ENCODE results near the gene FCGBP.
A peak's percentile ranks its signal among the peaks of the same experiment; 100 is the strongest.

FCGBP gene

DNA sequence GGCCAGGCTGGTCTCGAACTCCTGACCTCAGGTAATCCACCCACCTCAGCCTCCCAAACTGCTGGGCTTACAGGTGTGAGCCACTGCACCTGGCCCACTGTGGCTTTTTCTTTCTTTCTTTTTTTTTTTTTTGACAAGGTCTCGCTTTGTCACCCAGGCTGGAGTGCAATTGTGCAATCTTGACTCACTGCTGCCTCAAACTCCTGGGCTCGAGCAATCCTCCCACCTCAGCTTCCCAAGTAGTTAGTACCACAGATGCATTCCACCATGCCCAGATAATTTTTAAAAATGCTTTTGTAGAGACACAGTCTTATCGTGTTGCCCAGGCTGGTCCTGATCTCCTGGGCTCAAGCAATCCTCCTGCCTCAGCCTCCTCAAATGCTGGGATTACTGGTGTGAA is 12.1 kb upstream of the FCGBP start:
- no peak for DNase-seq (ENCODE audit: low read depth)

DNA sequence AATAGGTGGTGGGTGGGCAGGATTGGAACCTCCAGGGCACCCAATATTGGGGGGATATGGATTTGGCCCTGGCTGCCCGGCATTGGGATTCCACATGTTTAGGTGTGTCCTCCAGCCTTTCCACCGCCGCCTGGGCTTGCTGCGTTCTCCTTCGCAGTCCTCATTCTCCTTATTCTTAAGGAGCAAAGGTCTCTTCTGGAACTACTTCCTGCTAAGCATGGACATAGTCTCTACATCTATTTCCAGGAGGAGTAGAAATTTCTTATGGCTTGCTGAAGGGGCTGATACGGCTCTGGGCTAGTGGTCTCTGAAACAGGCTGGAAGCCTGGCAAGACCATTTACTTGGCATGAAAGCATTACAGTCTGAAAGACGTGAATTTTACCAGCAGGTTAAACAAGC is 9.2 kb upstream of the FCGBP start:
- DNase-seq (ENCODE audit: low read depth) = no peak

DNA sequence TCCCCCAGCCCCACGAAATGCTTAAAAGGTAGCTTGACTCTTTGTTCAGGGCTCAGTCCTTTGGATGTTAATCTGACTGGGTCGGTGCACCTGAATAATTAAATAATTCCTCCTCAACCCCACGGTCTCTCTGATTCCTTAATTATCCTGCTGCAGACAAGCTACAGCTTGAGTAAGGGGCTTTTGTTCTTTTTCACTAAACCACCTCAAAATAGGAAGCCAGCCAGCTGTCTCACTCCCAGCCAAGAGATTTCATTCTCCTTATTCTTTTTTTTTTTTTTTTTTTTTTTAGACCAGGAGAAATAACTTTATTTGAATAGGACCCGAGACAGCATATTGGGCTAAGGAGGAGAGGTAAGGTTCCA is 7.9 kb upstream of the FCGBP start:
- no peak for DNase-seq (ENCODE audit: low read depth)

- DNase-seq (ENCODE audit: low read depth) = peak; percentile 61
Measured at GRCh38 chr19:39941615-39942365, 7.4 kb upstream of the FCGBP start.

- DNase-seq (ENCODE audit: low read depth) = peak; percentile 25
Measured at GRCh38 chr19:39941151-39941550, 6.7 kb upstream of the FCGBP start.

- DNase-seq (ENCODE audit: low read depth) = no peak
Measured at GRCh38 chr19:39940221-39940833, 5.9 kb upstream of the FCGBP start.

GRCh38 chr19:39939556-39939955 is 5.1 kb upstream of the FCGBP start:
- DNase-seq (ENCODE audit: low read depth) = no peak

GRCh38 chr19:39937787-39938186 is 3.4 kb upstream of the FCGBP start:
- no peak for DNase-seq (ENCODE audit: low read depth)

- peak; percentile 19 for DNase-seq (ENCODE audit: low read depth)
Measured at GRCh38 chr19:39937094-39937720, 2.8 kb upstream of the FCGBP start.

DNA sequence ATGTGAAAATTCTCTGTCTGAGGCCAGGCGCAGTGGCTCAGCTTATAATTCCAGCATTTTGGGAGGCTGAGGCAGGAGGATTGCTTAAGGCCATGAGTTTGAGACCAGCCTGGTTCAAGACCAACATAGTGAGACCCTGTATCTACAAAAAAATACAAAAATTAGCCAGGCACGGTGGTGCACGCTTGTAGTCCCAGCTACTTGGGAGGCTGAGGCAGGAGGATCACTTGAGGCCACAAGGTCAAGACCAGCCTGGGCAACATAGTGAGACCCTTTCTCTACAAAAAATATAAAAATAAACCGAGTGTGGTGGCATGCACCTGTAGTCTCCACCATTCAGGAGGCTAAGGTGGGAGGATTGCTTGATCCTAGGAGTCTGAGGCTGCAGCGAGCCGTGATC is 2.2 kb upstream of the FCGBP start:
- no peak for DNase-seq (ENCODE audit: low read depth)

- no peak for DNase-seq (ENCODE audit: low read depth)
Measured at GRCh38 chr19:39936020-39936419, 1.6 kb upstream of the FCGBP start.

DNA sequence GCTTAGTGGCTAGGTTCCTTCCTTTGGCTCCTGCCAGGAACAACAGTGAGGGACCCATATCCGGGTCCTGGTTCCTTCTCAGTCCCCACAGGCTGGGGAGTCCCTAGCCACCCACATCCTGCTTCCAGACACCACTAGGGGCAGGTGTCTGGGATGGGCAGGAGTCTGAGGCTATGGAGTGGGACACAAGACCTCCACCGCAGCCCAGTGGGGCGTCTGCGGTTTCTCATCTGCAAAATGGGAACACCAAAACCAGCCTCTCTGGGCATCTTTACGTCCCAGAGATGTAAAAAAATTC is 879 bp upstream of the FCGBP start:
- no peak for DNase-seq (ENCODE audit: low read depth)

DNA sequence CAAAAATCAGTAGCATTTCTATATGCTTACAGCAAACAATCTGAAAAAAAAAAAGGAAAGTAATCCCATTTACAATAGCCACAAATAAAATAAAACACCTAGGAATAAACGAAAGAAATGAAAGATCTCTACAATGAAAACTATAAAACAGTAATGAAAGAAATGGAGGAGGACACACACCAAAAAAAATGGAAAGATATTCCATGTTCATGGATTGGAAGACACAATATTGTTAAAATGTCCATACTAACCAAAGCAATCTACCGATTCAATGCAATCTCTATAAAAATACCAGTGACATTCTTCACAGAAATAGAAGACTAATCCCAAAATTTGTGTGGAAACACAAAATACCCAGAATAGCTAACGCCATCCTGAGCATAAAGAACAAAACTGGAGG is 4.7 kb downstream of the FCGBP start:
- no peak for DNase-seq (ENCODE audit: low read depth)

GRCh38 chr19:39928357-39928725 is 6.1 kb downstream of the FCGBP start:
- no peak for DNase-seq (ENCODE audit: low read depth)

DNA sequence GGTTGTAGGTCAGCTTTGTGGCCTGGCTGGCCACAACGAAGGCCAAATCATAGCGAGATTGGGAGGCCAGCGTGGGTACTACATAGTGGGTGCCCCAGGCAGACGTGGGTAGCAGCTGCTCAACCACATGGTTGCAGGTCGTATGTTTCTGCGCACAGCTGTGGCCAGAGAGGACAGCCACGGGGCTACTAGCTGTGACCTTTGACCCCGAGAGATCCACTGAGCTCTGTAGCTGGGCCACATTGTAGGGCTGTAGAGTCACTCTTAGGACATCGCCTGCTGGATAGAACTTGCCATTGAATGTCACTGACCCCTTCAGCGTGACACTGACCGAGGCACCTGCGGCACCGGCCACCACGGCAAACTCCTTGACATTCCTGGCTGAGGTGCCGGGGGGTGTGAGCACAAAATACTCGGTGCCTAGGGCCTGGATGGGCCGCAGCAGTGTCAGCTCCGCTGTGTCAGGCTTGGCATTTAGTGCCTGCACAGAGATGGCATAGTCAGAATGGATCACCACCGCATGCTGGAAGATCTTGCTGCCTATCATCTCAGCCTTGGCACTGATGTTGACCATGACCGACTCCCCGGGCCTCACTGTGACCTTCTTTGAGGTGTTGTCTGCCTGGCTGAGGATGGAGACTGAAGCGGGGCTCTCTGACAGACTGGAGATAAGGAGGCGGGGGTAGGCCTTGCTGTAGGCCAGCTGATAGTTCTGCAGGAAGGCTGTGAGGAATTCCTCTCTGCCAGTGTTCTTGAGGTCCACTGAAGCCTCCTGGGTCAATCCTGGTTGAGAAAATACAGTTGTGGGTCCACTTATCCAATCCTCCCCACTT is 6.7 kb downstream of the FCGBP start:
- no peak for DNase-seq (ENCODE audit: low read depth)

GRCh38 chr19:39927076-39927475 is 7.4 kb downstream of the FCGBP start:
- no peak for DNase-seq (ENCODE audit: low read depth)

DNA sequence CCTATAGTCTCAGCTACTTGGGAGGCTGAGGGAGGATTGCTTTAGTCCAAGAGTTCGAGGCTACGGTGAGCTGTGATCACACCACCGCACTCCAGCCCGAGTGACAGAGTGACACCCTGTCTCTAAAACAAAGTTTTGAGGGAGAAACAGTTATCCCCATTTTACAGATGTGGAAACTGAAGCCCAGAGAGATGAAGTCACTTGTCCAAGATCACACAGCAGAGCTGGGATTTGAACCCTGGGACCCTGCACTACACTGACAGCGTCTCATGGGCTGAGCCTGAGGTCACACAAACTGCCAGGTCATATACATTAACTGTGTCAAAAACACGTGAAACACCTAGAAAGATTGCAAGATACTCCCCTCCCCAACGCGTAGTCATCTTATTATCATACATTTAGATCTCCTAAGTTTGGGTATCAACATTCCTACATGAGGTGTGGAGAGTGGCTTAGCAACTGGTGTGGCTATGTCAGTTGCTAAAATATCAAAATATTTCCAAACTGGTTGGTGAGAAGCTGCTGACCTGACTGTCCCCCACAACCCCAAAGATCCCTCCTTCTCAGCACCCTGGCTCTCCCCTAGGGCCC is 8.2 kb downstream of the FCGBP start:
- DNase-seq (ENCODE audit: low read depth) = no peak

DNA sequence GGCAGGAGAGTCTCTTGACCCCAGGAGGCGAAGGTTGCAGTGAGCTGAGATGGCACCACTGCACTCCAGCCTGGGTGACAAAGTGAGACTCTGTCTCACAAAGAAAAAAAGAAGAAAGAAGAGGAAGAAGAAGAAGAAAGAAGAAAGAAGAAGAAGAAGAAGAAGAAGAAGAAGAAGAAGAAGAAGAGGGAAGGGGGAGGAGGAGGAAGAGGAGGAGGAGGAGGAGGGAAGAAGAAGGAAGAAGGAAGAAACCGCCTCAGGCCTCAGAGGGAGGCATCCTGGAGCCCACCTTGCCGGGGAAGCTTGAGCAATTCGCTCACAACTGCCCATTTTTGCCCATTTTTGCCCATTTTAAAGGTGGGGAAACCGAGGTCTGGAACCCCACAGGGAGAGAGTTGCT is 9.5 kb downstream of the FCGBP start:
- no peak for DNase-seq (ENCODE audit: low read depth)

DNA sequence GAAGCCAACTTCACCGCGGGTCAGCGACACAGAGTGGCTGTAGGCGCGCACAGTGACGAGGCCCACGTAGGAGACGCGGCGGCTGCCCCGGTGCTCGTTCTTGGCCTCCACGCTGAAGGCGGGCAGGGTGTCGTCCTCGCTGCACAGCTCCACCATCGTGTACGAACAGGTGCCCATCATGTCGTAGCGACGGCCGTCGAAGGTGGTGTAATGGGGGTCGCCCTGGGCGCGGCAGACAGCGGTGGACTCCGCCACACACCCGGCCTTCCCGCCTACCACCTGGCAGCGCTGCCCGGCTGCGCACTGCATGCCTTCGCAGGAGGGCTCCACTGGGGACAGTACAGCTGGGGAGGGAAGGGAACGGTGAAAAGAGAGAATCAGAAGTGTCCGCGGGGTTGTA is 10.0 kb downstream of the FCGBP start:
- DNase-seq (ENCODE audit: low read depth) = no peak

DNA sequence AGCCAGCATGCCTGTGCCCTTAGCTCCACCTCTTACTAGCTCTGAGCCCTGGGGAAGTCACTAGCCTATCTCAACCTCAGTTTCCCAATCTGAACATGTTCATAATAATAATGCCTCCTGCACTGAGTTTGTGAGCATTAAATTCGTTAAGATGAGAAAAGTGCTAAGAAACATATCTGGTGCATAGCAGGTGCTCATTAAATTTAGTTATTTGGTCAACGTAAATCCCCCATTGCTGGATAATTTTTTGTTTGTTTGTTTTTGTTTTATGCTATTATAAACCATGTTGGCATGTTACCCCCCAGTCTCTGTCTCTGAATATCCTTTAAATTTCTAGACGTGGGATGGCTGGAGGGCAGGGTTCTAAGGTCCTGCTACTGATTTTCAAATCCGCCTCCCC is 10.6 kb downstream of the FCGBP start:
- DNase-seq (ENCODE audit: low read depth) = no peak

DNA sequence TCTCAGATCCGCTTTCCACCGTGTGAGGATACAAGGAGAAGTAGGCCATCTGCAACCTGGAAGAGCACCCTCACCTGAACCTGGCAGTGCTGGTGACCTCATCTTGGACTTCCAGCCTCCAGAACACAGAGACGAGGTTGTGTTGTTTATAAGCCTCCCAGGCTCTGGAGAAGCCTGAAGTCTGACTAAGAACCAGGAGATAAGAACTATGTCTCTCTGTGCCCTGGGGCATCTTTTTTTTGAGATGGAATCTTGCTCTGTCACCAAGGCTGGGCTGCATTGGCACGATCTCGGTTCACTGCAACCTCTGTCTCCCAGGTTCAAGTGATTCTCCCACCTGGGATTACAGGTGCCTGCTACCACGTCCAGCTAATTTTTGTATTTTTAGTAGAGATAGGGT is 14.5 kb downstream of the FCGBP start:
- no peak for DNase-seq (ENCODE audit: low read depth)

- DNase-seq (ENCODE audit: low read depth) = no peak
Measured at GRCh38 chr19:39918183-39918651, 16.2 kb downstream of the FCGBP start.

All from T-helper 22 cell (primary cell).